ENCODE measurements around the gene ADAMTS13. TPM values are rescaled to one million over a fixed set of nuclear protein-coding genes. Genes with fewer than 3 reads are reported as not detected.

Gene ADAMTS13
- polyA plus RNA-seq, 1 donor from 2014 or later, result 13.5 TPM

- no peak overlapping the region for H3K27ac ChIP-seq (ENCODE audit: low read length)
- H3K9me2 ChIP-seq (ENCODE audit: insufficient read depth, low read length), result no peaks in the 10 kb centered on the region
- H3K4me2 ChIP-seq (ENCODE audit: low read length), result no peak overlapping the region
- no peaks in the 10 kb centered on the region for H3K79me2 ChIP-seq (replicated peaks; ENCODE audit: insufficient read depth, low read length)
- no peak overlapping the region for H3K9ac ChIP-seq (ENCODE audit: low read length)
- no peak for TF ChIP-seq POLR2AphosphoS5 (IDR thresholded peaks at IDR 0.05)
- TF ChIP-seq EP300 (conservative IDR thresholded peaks at IDR 0.05; ENCODE audit: poor library complexity, severe bottlenecking), result no peak
- TF ChIP-seq SMC3 (conservative IDR thresholded peaks at IDR 0.05; ENCODE audit: poor library complexity), result no peak
- H3K4me3 ChIP-seq (ENCODE audit: low read length), result no peak overlapping the region
- H2AFZ ChIP-seq (ENCODE audit: low read depth, low read length), result no peak overlapping the region
- H4K20me1 ChIP-seq (ENCODE audit: insufficient read depth), result no peaks in the 10 kb centered on the region
- H3K27me3 ChIP-seq (ENCODE audit: insufficient read depth, low read depth, low read length), result no peaks in the 10 kb centered on the region
- H3K9me3 ChIP-seq (ENCODE audit: low read length), result no peaks in the 10 kb centered on the region
- no peaks in the 10 kb centered on the region for H3F3A ChIP-seq (ENCODE audit: insufficient read depth, low read length, poor library complexity, severe bottlenecking)
- no peaks in the 10 kb centered on the region for H3K36me3 ChIP-seq (ENCODE audit: insufficient read depth, low read length)
Observed at GRCh38 chr9:133499892-133500270, 77.7 kb downstream of the ADAMTS13 start.

DNA sequence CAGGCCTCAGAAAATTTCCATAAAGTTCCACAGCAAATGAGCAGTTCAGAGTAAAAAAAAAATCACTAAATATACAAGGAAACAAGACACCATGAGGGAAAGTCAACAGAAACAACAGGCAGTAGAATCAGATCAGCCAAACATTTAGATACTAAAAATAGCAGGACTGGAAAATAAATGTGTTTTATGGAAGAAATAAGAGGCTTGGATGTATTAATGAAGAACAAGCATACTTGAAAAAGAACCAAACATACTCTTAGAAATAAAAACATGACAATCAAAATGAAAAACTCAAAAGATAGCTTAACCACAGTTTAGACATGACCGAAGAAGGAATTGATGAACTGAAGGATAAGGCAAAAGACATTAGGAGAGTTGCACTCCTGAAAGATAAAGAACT, 79.9 kb downstream of the ADAMTS13 start:
- Histone ChIP-seq H3K79me2 (replicated peaks; ENCODE audit: insufficient read depth, low read length) (no peaks in the 10 kb centered on the region), H3K27me3 (ENCODE audit: insufficient read depth, low read depth, low read length) (no peaks in the 10 kb centered on the region), H3K36me3 (ENCODE audit: insufficient read depth, low read length) (no peaks in the 10 kb centered on the region), H4K20me1 (ENCODE audit: insufficient read depth) (no peaks in the 10 kb centered on the region), H3K4me3 (ENCODE audit: low read length) (no peak overlapping the region), H3K9ac (ENCODE audit: low read length) (no peak overlapping the region), H3K9me3 (ENCODE audit: low read length) (no peaks in the 10 kb centered on the region), H3K27ac (ENCODE audit: low read length) (no peak overlapping the region), H3K4me2 (ENCODE audit: low read length) (no peak overlapping the region), H2AFZ (ENCODE audit: low read depth, low read length) (no peak overlapping the region), H3F3A (ENCODE audit: insufficient read depth, low read length, poor library complexity, severe bottlenecking) (no peaks in the 10 kb centered on the region), H3K9me2 (ENCODE audit: insufficient read depth, low read length) (no peaks in the 10 kb centered on the region)
- TF ChIP-seq, protein P1, sequence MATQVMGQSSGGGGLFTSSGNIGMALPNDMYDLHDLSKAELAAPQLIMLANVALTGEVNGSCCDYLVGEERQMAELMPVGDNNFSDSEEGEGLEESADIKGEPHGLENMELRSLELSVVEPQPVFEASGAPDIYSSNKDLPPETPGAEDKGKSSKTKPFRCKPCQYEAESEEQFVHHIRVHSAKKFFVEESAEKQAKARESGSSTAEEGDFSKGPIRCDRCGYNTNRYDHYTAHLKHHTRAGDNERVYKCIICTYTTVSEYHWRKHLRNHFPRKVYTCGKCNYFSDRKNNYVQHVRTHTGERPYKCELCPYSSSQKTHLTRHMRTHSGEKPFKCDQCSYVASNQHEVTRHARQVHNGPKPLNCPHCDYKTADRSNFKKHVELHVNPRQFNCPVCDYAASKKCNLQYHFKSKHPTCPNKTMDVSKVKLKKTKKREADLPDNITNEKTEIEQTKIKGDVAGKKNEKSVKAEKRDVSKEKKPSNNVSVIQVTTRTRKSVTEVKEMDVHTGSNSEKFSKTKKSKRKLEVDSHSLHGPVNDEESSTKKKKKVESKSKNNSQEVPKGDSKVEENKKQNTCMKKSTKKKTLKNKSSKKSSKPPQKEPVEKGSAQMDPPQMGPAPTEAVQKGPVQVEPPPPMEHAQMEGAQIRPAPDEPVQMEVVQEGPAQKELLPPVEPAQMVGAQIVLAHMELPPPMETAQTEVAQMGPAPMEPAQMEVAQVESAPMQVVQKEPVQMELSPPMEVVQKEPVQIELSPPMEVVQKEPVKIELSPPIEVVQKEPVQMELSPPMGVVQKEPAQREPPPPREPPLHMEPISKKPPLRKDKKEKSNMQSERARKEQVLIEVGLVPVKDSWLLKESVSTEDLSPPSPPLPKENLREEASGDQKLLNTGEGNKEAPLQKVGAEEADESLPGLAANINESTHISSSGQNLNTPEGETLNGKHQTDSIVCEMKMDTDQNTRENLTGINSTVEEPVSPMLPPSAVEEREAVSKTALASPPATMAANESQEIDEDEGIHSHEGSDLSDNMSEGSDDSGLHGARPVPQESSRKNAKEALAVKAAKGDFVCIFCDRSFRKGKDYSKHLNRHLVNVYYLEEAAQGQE (IDR thresholded peaks at IDR 0.05; ENCODE audit: borderline replicate concordance), result no peak

DNA sequence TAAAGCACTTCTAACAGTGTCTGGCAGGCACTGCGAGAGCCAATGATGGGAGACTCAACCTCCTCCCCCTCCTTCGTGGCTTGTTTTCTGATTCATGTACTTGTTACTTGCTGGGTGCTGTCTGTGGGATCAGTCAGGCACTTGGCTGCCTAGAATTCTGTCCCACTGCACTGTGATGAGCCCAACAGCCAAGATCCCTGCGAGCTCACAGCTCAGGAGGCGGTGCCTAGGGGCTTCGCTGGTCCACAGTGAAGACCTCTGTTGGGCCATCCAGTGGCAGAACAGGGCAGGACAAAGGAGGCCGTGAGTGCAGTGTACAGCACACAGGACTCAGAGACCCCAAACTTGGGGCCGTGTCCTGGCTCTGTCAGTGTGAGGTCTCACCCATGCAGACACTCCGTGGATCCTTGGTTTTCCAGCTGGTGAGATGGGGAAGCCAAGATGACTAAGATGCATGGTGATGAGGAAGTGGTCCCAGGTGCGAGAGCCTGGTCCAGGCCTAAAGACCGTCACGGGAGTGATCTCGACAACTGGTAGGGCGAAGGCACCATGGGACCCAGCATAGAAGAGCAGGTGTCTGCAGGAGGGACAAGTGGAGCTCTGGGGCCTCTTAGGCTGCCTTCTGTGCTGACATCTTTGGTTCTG, 83.1 kb downstream of the ADAMTS13 start:
- H2AFZ ChIP-seq (ENCODE audit: low read depth, low read length), result no peak overlapping the region
- no peaks in the 10 kb centered on the region for H3F3A ChIP-seq (ENCODE audit: insufficient read depth, low read length, poor library complexity, severe bottlenecking)
- no peaks in the 10 kb centered on the region for H4K20me1 ChIP-seq (ENCODE audit: insufficient read depth)
- H3K36me3 ChIP-seq (ENCODE audit: insufficient read depth, low read length), result no peaks in the 10 kb centered on the region
- H3K79me2 ChIP-seq (replicated peaks; ENCODE audit: insufficient read depth, low read length), result no peaks in the 10 kb centered on the region
- no peaks in the 10 kb centered on the region for H3K9me3 ChIP-seq (ENCODE audit: low read length)
- TF ChIP-seq, protein P1 (IDR thresholded peaks at IDR 0.05; ENCODE audit: borderline replicate concordance), result no peak
- TF ChIP-seq EZH2 (IDR thresholded peaks at IDR 0.05; ENCODE audit: borderline replicate concordance, insufficient read depth, low read length, poor library complexity, severe bottlenecking) (no peak), RAD21 (conservative IDR thresholded peaks at IDR 0.05) (no peak), SMC3 (conservative IDR thresholded peaks at IDR 0.05; ENCODE audit: poor library complexity) (no peak), EP300 (conservative IDR thresholded peaks at IDR 0.05; ENCODE audit: poor library complexity, severe bottlenecking) (no peak), POLR2AphosphoS5 (IDR thresholded peaks at IDR 0.05) (no peak), MXI1 (conservative IDR thresholded peaks at IDR 0.05; ENCODE audit: poor library complexity, severe bottlenecking) (no peak), TAF1 (IDR thresholded peaks at IDR 0.05; ENCODE audit: low read depth) (no peak)
- TF ChIP-seq, protein P2, sequence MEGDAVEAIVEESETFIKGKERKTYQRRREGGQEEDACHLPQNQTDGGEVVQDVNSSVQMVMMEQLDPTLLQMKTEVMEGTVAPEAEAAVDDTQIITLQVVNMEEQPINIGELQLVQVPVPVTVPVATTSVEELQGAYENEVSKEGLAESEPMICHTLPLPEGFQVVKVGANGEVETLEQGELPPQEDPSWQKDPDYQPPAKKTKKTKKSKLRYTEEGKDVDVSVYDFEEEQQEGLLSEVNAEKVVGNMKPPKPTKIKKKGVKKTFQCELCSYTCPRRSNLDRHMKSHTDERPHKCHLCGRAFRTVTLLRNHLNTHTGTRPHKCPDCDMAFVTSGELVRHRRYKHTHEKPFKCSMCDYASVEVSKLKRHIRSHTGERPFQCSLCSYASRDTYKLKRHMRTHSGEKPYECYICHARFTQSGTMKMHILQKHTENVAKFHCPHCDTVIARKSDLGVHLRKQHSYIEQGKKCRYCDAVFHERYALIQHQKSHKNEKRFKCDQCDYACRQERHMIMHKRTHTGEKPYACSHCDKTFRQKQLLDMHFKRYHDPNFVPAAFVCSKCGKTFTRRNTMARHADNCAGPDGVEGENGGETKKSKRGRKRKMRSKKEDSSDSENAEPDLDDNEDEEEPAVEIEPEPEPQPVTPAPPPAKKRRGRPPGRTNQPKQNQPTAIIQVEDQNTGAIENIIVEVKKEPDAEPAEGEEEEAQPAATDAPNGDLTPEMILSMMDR (IDR thresholded peaks at IDR 0.05; ENCODE audit: poor library complexity, severe bottlenecking), result no peak
- no peak overlapping the region for H3K4me3 ChIP-seq (ENCODE audit: low read length)
- H3K27me3 ChIP-seq (ENCODE audit: insufficient read depth, low read depth, low read length), result no peaks in the 10 kb centered on the region
- no peak overlapping the region for H3K9ac ChIP-seq (ENCODE audit: low read length)
- H3K4me2 ChIP-seq (ENCODE audit: low read length), result no peak overlapping the region
- no peak overlapping the region for H3K27ac ChIP-seq (ENCODE audit: low read length)
- no peaks in the 10 kb centered on the region for H3K9me2 ChIP-seq (ENCODE audit: insufficient read depth, low read length)
